Astrocyte (in vitro differentiated cells and primary cell): ENCODE data around the gene MEIKIN. TPM values are rescaled to one million over a fixed set of nuclear protein-coding genes. Genes with fewer than 3 reads are reported as not detected.

Experiments
- DNase-seq: peaks from one replicate; pipeline ENCODE4 v3.0.0-alpha.2; 2010; ENCODE audit warnings: low read depth
- FAIRE-seq: peaks from 2 replicates; lab custom pipeline; 2011; peaks lifted over from hg19 to GRCh38; lab: Jason Lieb, UNC
- H2AFZ ChIP-seq: 2 replicates; pipeline ENCODE4 v1.6.0; 2012; ENCODE audit warnings: low read depth, low read length, inconsistent platforms
- H3K27ac ChIP-seq: 2 replicates; pipeline ENCODE4 v1.5.1; 2011; ENCODE audit warnings: low read depth, low read length, inconsistent platforms
- H3K27me3 ChIP-seq: 2 replicates; pipeline ENCODE4 v1.6.0; 2011; ENCODE audit warnings: low read length, inconsistent platforms; ENCODE audit not compliant: insufficient read depth
- H3K36me3 ChIP-seq: 2 replicates; pipeline ENCODE4 v1.5.1; 2011; ENCODE audit warnings: low read length, inconsistent platforms; ENCODE audit not compliant: insufficient read depth
- H3K4me1 ChIP-seq: 2 replicates; pipeline ENCODE4 v1.5.1; 2011; ENCODE audit warnings: low read length, inconsistent platforms; ENCODE audit not compliant: insufficient read depth
- H3K4me2 ChIP-seq: 2 replicates; pipeline ENCODE4 v1.6.0; 2012; ENCODE audit warnings: low read length, inconsistent platforms
- H3K4me3 ChIP-seq: 2 replicates; pipeline ENCODE4 v1.5.1; 2011; ENCODE audit warnings: low read depth, mild to moderate bottlenecking, low read length, inconsistent platforms; ENCODE audit not compliant: insufficient read depth
- H3K79me2 ChIP-seq: 2 replicates; pipeline ENCODE4 v1.6.0; 2012; ENCODE audit warnings: mild to moderate bottlenecking, low read length, inconsistent platforms; ENCODE audit not compliant: insufficient read depth
- H3K9ac ChIP-seq: 2 replicates; pipeline ENCODE4 v1.6.0; 2012; ENCODE audit warnings: mild to moderate bottlenecking, low read length, inconsistent platforms
- H3K9me3 ChIP-seq: 2 replicates; pipeline ENCODE4 v1.5.1; 2012; ENCODE audit warnings: low read depth, mild to moderate bottlenecking, low read length, inconsistent platforms; ENCODE audit not compliant: insufficient read depth
- H4K20me1 ChIP-seq: 2 replicates; pipeline ENCODE4 v1.6.0; 2012; ENCODE audit warnings: low read length, inconsistent platforms; ENCODE audit not compliant: insufficient read depth
- H3K27ac Mint-ChIP-seq: one replicate; pipeline ENCODE4 v1.8.0; 2021; ENCODE audit warnings: mild to moderate bottlenecking, mixed read lengths; ENCODE audit not compliant: unreplicated experiment
- H3K27me3 Mint-ChIP-seq: one replicate; pipeline ENCODE4 v1.8.0; 2021; ENCODE audit warnings: low read depth, mixed read lengths; ENCODE audit not compliant: unreplicated experiment
- H3K36me3 Mint-ChIP-seq: one replicate; pipeline ENCODE4 v1.8.0; 2021; ENCODE audit warnings: low read depth, mixed read lengths; ENCODE audit not compliant: unreplicated experiment
- H3K4me1 Mint-ChIP-seq: one replicate; pipeline ENCODE4 v1.8.0; 2021; ENCODE audit warnings: low read depth, mixed read lengths; ENCODE audit not compliant: unreplicated experiment
- H3K4me3 Mint-ChIP-seq: one replicate; pipeline ENCODE4 v1.8.0; 2021; ENCODE audit warnings: mild to moderate bottlenecking, moderate library complexity, mixed read lengths; ENCODE audit not compliant: unreplicated experiment
- H3K9me3 Mint-ChIP-seq: one replicate; pipeline ENCODE4 v1.8.0; 2021; ENCODE audit warnings: mild to moderate bottlenecking, mixed read lengths; ENCODE audit not compliant: unreplicated experiment
- EZH2 ChIP-seq: IDR thresholded peaks from 2 replicates; pipeline ENCODE4 v1.6.1; 2012; ENCODE audit warnings: mild to moderate bottlenecking, low read length, inconsistent platforms; ENCODE audit not compliant: insufficient read depth
- total RNA-seq: library from RNA; stranded (reverse); gene quantifications from 2 replicates; pipeline ENCODE4 v1.2.1, GENCODE V29; 2021
- TF ChIP-seq, protein P1 (sequence below): IDR thresholded peaks from 2 replicates; pipeline ENCODE4 v1.5.1; 2011; ENCODE audit warnings: low read depth, mild to moderate bottlenecking, inconsistent platforms, low read length, moderate library complexity; ENCODE audit not compliant: insufficient read depth

Gene MEIKIN
- total RNA-seq, 1 donor from 2014 or later = not detected

DNA sequence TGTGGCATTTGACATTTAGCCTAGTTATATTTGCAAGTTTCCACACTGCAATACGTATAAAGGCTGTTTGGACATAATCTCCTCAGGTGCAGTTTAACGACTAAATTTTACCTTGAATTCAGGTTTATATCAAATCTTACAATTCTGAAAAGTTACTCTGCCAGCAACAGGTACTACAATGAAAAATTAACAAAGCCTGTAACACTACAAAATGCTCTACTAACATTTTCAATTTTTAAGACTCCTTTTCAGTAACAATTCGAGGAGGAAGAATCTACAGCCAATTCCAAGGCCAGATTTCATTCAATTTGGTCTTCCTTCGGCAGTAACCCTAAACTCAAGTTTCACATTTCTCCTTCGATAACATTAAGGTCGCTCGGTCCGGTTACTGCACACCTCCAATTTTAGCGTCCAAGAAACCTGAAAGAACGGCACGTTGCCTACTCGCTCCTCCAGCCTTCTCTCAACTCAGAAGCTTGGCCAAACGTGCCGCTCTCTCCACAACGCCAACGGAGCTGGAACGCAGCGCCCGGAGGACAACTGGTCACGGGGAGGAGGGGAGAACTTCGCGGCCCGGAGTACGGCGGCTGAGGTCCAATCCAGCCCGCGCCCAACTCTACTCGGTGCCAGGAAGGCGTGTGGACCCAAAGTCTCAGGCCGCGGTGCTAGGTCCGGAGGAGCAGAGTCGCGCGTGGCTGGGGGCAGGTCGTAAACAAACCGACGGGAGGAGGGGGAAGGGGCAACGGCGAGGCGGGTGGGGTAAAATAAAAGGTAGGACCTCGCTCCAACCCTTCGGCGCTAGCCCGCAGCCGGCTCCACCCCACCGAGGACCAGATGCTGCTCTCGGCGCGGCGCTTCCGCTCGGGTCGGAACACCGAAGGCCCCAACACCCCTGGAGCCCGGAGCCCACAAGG, 149.3 kb downstream of the MEIKIN start:
- peak overlapping the region; percentile 100 for H3K9ac ChIP-seq
- no peaks in the 10 kb centered on the region for H3K36me3 Mint-ChIP-seq
- peak overlapping the region; percentile 81 for H2AFZ ChIP-seq
- no peaks in the 10 kb centered on the region for H3K27me3 Mint-ChIP-seq
- peak overlapping the region; percentile 100 for H3K27ac ChIP-seq
- peaks cover 8% of the 10 kb centered on the region for H3K4me1 Mint-ChIP-seq
- peaks cover 56% of the 10 kb centered on the region for H3K79me2 ChIP-seq
- H3K4me3 Mint-ChIP-seq = peak overlapping the region; percentile 96
- H3K27me3 ChIP-seq = no peaks in the 10 kb centered on the region
- H3K9me3 ChIP-seq = no peaks in the 10 kb centered on the region
- peak overlapping the region; percentile 88 for H3K27ac Mint-ChIP-seq
- peak; percentile 39 for DNase-seq
- peak overlapping the region; percentile 98 for H3K4me3 ChIP-seq
- H3K9me3 Mint-ChIP-seq = no peaks in the 10 kb centered on the region
- H3K4me1 ChIP-seq = peaks cover 11% of the 10 kb centered on the region
- peak overlapping the region; percentile 95 for H3K4me2 ChIP-seq
- TF ChIP-seq, protein P1, sequence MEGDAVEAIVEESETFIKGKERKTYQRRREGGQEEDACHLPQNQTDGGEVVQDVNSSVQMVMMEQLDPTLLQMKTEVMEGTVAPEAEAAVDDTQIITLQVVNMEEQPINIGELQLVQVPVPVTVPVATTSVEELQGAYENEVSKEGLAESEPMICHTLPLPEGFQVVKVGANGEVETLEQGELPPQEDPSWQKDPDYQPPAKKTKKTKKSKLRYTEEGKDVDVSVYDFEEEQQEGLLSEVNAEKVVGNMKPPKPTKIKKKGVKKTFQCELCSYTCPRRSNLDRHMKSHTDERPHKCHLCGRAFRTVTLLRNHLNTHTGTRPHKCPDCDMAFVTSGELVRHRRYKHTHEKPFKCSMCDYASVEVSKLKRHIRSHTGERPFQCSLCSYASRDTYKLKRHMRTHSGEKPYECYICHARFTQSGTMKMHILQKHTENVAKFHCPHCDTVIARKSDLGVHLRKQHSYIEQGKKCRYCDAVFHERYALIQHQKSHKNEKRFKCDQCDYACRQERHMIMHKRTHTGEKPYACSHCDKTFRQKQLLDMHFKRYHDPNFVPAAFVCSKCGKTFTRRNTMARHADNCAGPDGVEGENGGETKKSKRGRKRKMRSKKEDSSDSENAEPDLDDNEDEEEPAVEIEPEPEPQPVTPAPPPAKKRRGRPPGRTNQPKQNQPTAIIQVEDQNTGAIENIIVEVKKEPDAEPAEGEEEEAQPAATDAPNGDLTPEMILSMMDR = no peak
- TF ChIP-seq EZH2 = no peak
- H3K36me3 ChIP-seq = no peaks in the 10 kb centered on the region
- FAIRE-seq = no peak
- peaks cover 48% of the 10 kb centered on the region for H4K20me1 ChIP-seq

DNA sequence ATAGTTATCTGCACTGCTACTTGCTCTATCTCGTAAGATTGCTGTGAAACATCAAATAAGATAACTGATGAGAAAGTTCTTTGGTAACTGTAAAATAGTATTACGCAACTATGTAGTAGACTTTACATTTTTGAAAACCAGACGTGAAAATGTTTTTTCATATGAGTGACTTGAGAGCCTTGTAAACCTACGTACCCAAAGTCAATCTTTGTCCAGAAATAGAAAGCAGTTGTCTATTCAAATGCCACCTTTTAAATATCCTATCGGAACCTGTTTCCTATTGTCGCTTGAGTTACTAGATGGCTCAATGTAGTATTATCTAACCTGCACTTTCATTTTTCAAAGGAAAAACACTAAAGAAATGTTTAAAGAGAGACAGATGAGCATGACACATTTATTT, 150.2 kb downstream of the MEIKIN start:
- H3K9me3 ChIP-seq = no peaks in the 10 kb centered on the region
- peak overlapping the region; percentile 100 for H3K9ac ChIP-seq
- no peak overlapping the region for H3K27ac ChIP-seq
- Mint-ChIP-seq H3K9me3 (no peaks in the 10 kb centered on the region), H3K27ac (no peak overlapping the region), H3K27me3 (no peaks in the 10 kb centered on the region), H3K36me3 (no peaks in the 10 kb centered on the region), H3K4me3 (peak overlapping the region; percentile 96), H3K4me1 (peaks cover 8% of the 10 kb centered on the region)
- H3K79me2 ChIP-seq = peaks cover 65% of the 10 kb centered on the region
- peaks cover 11% of the 10 kb centered on the region for H3K4me1 ChIP-seq
- no peak overlapping the region for H2AFZ ChIP-seq
- H3K36me3 ChIP-seq = peaks cover 2% of the 10 kb centered on the region
- peak overlapping the region; percentile 98 for H3K4me3 ChIP-seq
- TF ChIP-seq EZH2 = no peak
- TF ChIP-seq, protein P1 = no peak
- FAIRE-seq (no peak), DNase-seq (no peak)
- peaks cover 57% of the 10 kb centered on the region for H4K20me1 ChIP-seq
- H3K4me2 ChIP-seq = peak overlapping the region; percentile 95
- no peaks in the 10 kb centered on the region for H3K27me3 ChIP-seq

DNA sequence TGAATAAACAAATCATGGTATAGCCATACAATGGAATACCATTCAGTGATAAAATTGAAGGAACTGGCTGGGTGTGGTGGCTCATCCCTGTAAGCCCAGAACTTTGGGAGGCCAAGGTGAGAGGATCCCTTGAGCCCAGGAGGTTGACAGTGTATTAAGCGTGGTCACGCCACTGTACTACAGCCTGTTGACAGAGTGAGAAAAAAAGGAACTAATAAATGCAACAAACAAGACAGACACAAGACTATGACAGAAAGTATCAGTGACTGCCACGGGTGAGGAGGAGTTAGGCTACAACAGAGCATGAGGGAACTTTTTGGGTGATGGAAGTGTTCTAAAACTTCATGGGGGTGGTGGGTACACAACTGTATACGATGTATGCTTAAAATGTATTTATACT, 150.9 kb downstream of the MEIKIN start:
- no peaks in the 10 kb centered on the region for H3K27me3 Mint-ChIP-seq
- Histone ChIP-seq H3K4me3 (peak overlapping the region; percentile 19), H3K27me3 (no peaks in the 10 kb centered on the region), H3K4me2 (peak overlapping the region; percentile 95), H3K9me3 (no peaks in the 10 kb centered on the region), H4K20me1 (peaks cover 64% of the 10 kb centered on the region), H3K27ac (no peak overlapping the region), H2AFZ (no peak overlapping the region), H3K4me1 (peaks cover 11% of the 10 kb centered on the region), H3K36me3 (peaks cover 2% of the 10 kb centered on the region), H3K79me2 (peaks cover 72% of the 10 kb centered on the region), H3K9ac (no peak overlapping the region)
- DNase-seq (no peak), FAIRE-seq (no peak)
- H3K4me1 Mint-ChIP-seq = peaks cover 8% of the 10 kb centered on the region
- H3K27ac Mint-ChIP-seq = no peak overlapping the region
- peak overlapping the region; percentile 71 for H3K4me3 Mint-ChIP-seq
- no peaks in the 10 kb centered on the region for H3K9me3 Mint-ChIP-seq
- H3K36me3 Mint-ChIP-seq = no peaks in the 10 kb centered on the region
- TF ChIP-seq, protein P1 = no peak
